Measurements from ENCODE around the gene CISD1. TPM values are rescaled to one million over a fixed set of nuclear protein-coding genes. Genes with fewer than 3 reads are reported as not detected.
A peak's percentile ranks its signal among the peaks of the same experiment; 100 is the strongest.

The CISD1 gene
- total and polyA plus RNA-seq, 2 donors (not counting 1 experiment from before 2014, with no cell fraction given) = 14.0 to 39.9 TPM

DNA sequence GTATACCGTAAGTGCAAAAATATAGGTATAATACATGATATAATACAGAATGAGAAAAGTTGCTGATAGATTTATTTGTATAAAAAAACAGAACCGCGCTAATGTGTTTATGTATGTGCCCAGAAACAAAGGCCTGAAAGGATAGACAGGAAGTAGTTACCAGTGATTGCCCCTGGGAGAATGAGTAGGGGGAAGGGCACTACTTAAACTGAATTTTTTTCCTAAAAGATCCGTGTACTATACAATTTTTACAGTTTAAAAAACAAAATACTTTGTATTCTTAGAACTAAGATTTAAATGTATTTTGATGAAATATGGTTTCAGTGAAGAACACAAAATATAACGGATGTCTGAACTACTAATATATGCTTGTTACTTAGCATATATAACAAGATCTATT lies 4.2 kb upstream of the CISD1 start:
- Histone ChIP-seq H3K36me3 (ENCODE audit: control insufficient read depth, insufficient read depth, low read length) (no peaks in the 10 kb centered on the region), H3K4me1 (ENCODE audit: control insufficient read depth, extremely low read depth, insufficient read depth, low read length) (peaks cover 2% of the 10 kb centered on the region), H3K79me2 (ENCODE audit: control insufficient read depth, insufficient read depth, low read length) (peaks cover 11% of the 10 kb centered on the region), H3K27me3 (ENCODE audit: control insufficient read depth, insufficient read depth, low read length) (no peaks in the 10 kb centered on the region), H2AFZ (ENCODE audit: low read length) (no peak overlapping the region), H3K9me3 (ENCODE audit: control insufficient read depth, insufficient read depth, low read depth, low read length) (no peaks in the 10 kb centered on the region), H3K27ac (ENCODE audit: insufficient read depth, low read length) (no peak overlapping the region), H4K20me1 (ENCODE audit: control insufficient read depth, extremely low read depth, insufficient read depth, low read length) (no peaks in the 10 kb centered on the region), H3K4me2 (ENCODE audit: extremely low read depth, insufficient read depth, low read length) (no peak overlapping the region), H3K9ac (ENCODE audit: insufficient read depth, low read length) (no peak overlapping the region), H3K4me3 (replicated peaks in 1 of 4; ENCODE audit: control extremely low read depth in 1 of 4, insufficient read depth in 1 of 4, low read depth in 3 of 4, low read length in 4 of 4) (no peak overlapping the region)
- no peak for DNase-seq (ENCODE audit: low read depth in 2 of 2)
- TF ChIP-seq CTCF (conservative IDR thresholded peaks at IDR 0.05 in 1 of 2, IDR thresholded peaks at IDR 0.05 in 1 of 2; ENCODE audit: low read depth in 1 of 2, low read length in 2 of 2) (no peak), EZH2 (IDR thresholded peaks at IDR 0.05; ENCODE audit: low read length, missing control alignments) (no peak)

DNA sequence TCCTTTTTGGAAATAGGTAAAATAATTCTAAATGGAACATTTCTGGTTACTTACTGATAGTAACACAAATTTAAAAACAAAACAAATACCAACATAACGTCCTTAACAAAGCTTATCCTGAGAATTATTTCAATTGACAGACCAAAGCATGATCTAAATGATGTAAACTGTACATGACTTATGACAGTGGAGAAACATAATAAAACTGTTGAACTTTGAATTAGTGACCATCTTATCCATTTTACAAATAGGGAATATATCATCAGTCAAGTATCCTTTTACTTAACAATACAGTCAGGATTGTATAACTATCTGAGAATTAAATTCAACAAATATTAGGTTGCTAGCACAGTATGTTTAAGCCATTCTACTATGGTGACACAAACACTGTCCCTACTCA lies 3.7 kb upstream of the CISD1 start:
- peak overlapping the region in 3 of 4 experiments; percentile 10 to 84 (median 75) for H3K4me3 ChIP-seq (replicated peaks in 1 of 4; ENCODE audit: control extremely low read depth in 1 of 4, insufficient read depth in 1 of 4, low read depth in 3 of 4, low read length in 4 of 4)
- no peaks in the 10 kb centered on the region for H3K27me3 ChIP-seq (ENCODE audit: control insufficient read depth, insufficient read depth, low read length)
- peaks cover 2% of the 10 kb centered on the region for H3K4me1 ChIP-seq (ENCODE audit: control insufficient read depth, extremely low read depth, insufficient read depth, low read length)
- TF ChIP-seq EZH2 (IDR thresholded peaks at IDR 0.05; ENCODE audit: low read length, missing control alignments) = no peak
- TF ChIP-seq CTCF (conservative IDR thresholded peaks at IDR 0.05 in 1 of 2, IDR thresholded peaks at IDR 0.05 in 1 of 2; ENCODE audit: low read depth in 1 of 2, low read length in 2 of 2) = no peak
- H3K27ac ChIP-seq (ENCODE audit: insufficient read depth, low read length) = no peak overlapping the region
- no peaks in the 10 kb centered on the region for H4K20me1 ChIP-seq (ENCODE audit: control insufficient read depth, extremely low read depth, insufficient read depth, low read length)
- H3K79me2 ChIP-seq (ENCODE audit: control insufficient read depth, insufficient read depth, low read length) = peaks cover 14% of the 10 kb centered on the region
- peak overlapping the region; percentile 88 for H3K4me2 ChIP-seq (ENCODE audit: extremely low read depth, insufficient read depth, low read length)
- H3K36me3 ChIP-seq (ENCODE audit: control insufficient read depth, insufficient read depth, low read length) = no peaks in the 10 kb centered on the region
- no peak overlapping the region for H3K9ac ChIP-seq (ENCODE audit: insufficient read depth, low read length)
- no peak for DNase-seq (ENCODE audit: low read depth in 2 of 2)
- H3K9me3 ChIP-seq (ENCODE audit: control insufficient read depth, insufficient read depth, low read depth, low read length) = no peaks in the 10 kb centered on the region
- no peak overlapping the region for H2AFZ ChIP-seq (ENCODE audit: low read length)

DNA sequence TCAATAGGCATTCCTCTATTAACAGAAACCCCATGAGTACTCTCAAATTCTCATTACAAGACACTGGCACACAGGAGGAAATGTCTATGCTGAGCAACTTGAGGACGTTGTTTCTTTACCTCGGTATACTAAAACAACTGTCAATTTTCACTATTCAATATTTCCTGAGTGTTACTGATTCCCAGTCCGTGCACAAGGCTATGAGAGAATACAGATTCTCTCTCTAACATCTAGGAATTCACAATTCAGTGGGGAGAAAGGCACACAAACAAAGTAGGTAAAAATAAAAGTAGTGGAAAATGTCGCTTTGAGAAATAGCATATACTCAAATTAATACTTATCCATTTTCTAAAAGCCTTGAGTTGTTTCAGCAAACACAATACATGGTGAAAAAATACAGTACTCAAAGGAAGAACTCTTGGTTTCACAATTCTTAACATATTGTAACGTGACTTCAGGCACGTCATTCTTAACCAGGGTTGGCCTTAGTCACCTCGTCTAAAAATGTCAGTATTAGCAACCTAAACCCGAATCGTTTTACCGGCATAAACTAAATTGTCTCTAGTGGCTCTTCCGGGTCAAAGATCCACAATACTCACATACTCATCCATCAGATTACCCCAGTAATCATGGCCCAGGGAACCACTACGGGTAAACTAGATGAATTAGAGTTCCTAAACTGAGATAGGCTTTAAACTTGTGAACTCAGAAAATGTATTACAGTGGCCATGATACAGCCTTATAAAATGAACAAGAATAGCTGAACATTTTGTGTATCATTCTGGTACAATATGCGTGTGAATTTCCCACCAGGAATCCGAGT lies 2.7 kb upstream of the CISD1 start:
- Histone ChIP-seq H3K36me3 (ENCODE audit: control insufficient read depth, insufficient read depth, low read length) (no peaks in the 10 kb centered on the region), H3K9me3 (ENCODE audit: control insufficient read depth, insufficient read depth, low read depth, low read length) (no peaks in the 10 kb centered on the region), H2AFZ (ENCODE audit: low read length) (peak overlapping the region; percentile 37), H3K27me3 (ENCODE audit: control insufficient read depth, insufficient read depth, low read length) (no peaks in the 10 kb centered on the region), H3K79me2 (ENCODE audit: control insufficient read depth, insufficient read depth, low read length) (peaks cover 21% of the 10 kb centered on the region), H3K4me2 (ENCODE audit: extremely low read depth, insufficient read depth, low read length) (peak overlapping the region; percentile 88), H3K9ac (ENCODE audit: insufficient read depth, low read length) (peak overlapping the region; percentile 95), H3K27ac (ENCODE audit: insufficient read depth, low read length) (peak overlapping the region; percentile 91), H4K20me1 (ENCODE audit: control insufficient read depth, extremely low read depth, insufficient read depth, low read length) (no peaks in the 10 kb centered on the region), H3K4me1 (ENCODE audit: control insufficient read depth, extremely low read depth, insufficient read depth, low read length) (peaks cover 4% of the 10 kb centered on the region), H3K4me3 (replicated peaks in 1 of 4; ENCODE audit: control extremely low read depth in 1 of 4, insufficient read depth in 1 of 4, low read depth in 3 of 4, low read length in 4 of 4) (peak overlapping the region; percentile 75 to 88 (median 82))
- peak; percentile 63 to 67 for DNase-seq (ENCODE audit: low read depth in 2 of 2)
- TF ChIP-seq EZH2 (IDR thresholded peaks at IDR 0.05; ENCODE audit: low read length, missing control alignments) (no peak), CTCF (conservative IDR thresholded peaks at IDR 0.05 in 1 of 2, IDR thresholded peaks at IDR 0.05 in 1 of 2; ENCODE audit: low read depth in 1 of 2, low read length in 2 of 2) (no peak)
